ENCODE measurements around the gene NDUFA13.

The NDUFA13 gene

GRCh38 chr19:19537075-19538048 is 21.3 kb downstream of the NDUFA13 start:
- peak; percentile 71 for DNase-seq (ENCODE audit: low spot score)
- TF ChIP-seq CTCF (IDR thresholded peaks at IDR 0.05; ENCODE audit: extremely low read depth, insufficient read depth, missing control alignments) = no peak
- in situ Hi-C loops (cut with MboI; ENCODE audit: low pct_unique_long_range_greater_than_20kb, low sequenced_read_pairs, unreplicated experiment) = loop anchor here (25.0 kb wide), 2 partner anchors 425 to 700 kb away; no protein-coding TSS in a partner anchor

GRCh38 chr19:19538061-19538784 is 22.2 kb downstream of the NDUFA13 start, which contains the start of gene CILP2:
TSS of gene CILP2 (plus strand) at chr19:19538265. CDS start at chr19:19538350, 85 bp downstream.
- TF ChIP-seq CTCF (IDR thresholded peaks at IDR 0.05; ENCODE audit: extremely low read depth, insufficient read depth, missing control alignments) = no peak
- in situ Hi-C loops (cut with MboI; ENCODE audit: low pct_unique_long_range_greater_than_20kb, low sequenced_read_pairs, unreplicated experiment) = loop anchor here (25.0 kb wide), 2 partner anchors 424 to 699 kb away; no protein-coding TSS in a partner anchor
- peak; percentile 83 for DNase-seq (ENCODE audit: low spot score)

GRCh38 chr19:19538785-19539166 is 22.8 kb downstream of the NDUFA13 start:
- TF ChIP-seq CTCF (IDR thresholded peaks at IDR 0.05; ENCODE audit: extremely low read depth, insufficient read depth, missing control alignments) = no peak
- no peak for DNase-seq (ENCODE audit: low spot score)
- in situ Hi-C loops (cut with MboI; ENCODE audit: low pct_unique_long_range_greater_than_20kb, low sequenced_read_pairs, unreplicated experiment) = loop anchor here (25.0 kb wide), 2 partner anchors 424 to 699 kb away; no protein-coding TSS in a partner anchor

- DNase-seq (ENCODE audit: low spot score) = no peak
- TF ChIP-seq CTCF (IDR thresholded peaks at IDR 0.05; ENCODE audit: extremely low read depth, insufficient read depth, missing control alignments) = no peak
- in situ Hi-C loops (cut with MboI; ENCODE audit: low pct_unique_long_range_greater_than_20kb, low sequenced_read_pairs, unreplicated experiment) = loop anchor here (25.0 kb wide), 2 partner anchors 423 to 698 kb away; no protein-coding TSS in a partner anchor
Measured at GRCh38 chr19:19539698-19540063, 23.7 kb downstream of the NDUFA13 start.

GRCh38 chr19:19540064-19540714 is 24.2 kb downstream of the NDUFA13 start:
- no peak for TF ChIP-seq CTCF (IDR thresholded peaks at IDR 0.05; ENCODE audit: extremely low read depth, insufficient read depth, missing control alignments)
- peak; percentile 90 for DNase-seq (ENCODE audit: low spot score)
- in situ Hi-C loops (cut with MboI; ENCODE audit: low pct_unique_long_range_greater_than_20kb, low sequenced_read_pairs, unreplicated experiment) = loop anchor here (25.0 kb wide), 2 partner anchors 422 to 697 kb away; no protein-coding TSS in a partner anchor
